CD4-positive, alpha-beta memory T cell (primary cell): ENCODE results near the gene MYO5A. TPM values are rescaled to one million over a fixed set of nuclear protein-coding genes. Genes with fewer than 3 reads are reported as not detected.
"Not testable (repeated sequence)": the region's sequence is repeated elsewhere in the genome, so short reads cannot be mapped to it uniquely, and the experiment has no call there.

Source experiments
- CTCF ChIA-PET: fragments of 350-600 bp; sonication (Branson Sonifier 250); formaldehyde crosslinking; loops from one replicate; lab custom pipeline; 2021; ENCODE audit warnings: inconsistent platforms; ENCODE audit not compliant: partially characterized antibody; lab: Charles Lee
- POLR2A ChIA-PET: fragments of 350-600 bp; sonication (Branson Sonifier 250); formaldehyde crosslinking; loops from one replicate; lab custom pipeline; 2021; ENCODE audit not compliant: partially characterized antibody; lab: Charles Lee
- DNase-seq, 5 donors: peaks; one replicate each; pipeline versions ENCODE4 v3.0.0 to v3.0.0-alpha.2; 2020 to 2022; ENCODE audit warnings: mixed read lengths in 1 of 5
- H3K27ac ChIP-seq: one replicate; pipeline ENCODE4 v1.7.0; 2013; ENCODE audit warnings: low read depth, low read length
- H3K27me3 ChIP-seq: 2 replicates; pipeline ENCODE4 v1.7.0; 2013; ENCODE audit warnings: mild to moderate bottlenecking, low read length, moderate library complexity; ENCODE audit not compliant: insufficient read depth
- H3K36me3 ChIP-seq: 2 replicates; pipeline ENCODE4 v1.7.0; 2013; ENCODE audit warnings: mild to moderate bottlenecking, low read length, moderate library complexity; ENCODE audit not compliant: insufficient read depth
- H3K4me1 ChIP-seq: 2 replicates; pipeline ENCODE4 v1.7.0; 2013; ENCODE audit warnings: mild to moderate bottlenecking, low read length, moderate library complexity; ENCODE audit not compliant: insufficient read depth
- H3K4me3 ChIP-seq, 2 donors: one replicate each; pipeline ENCODE4 v1.7.0; 2013; ENCODE audit warnings: low read length in 2 of 2, mild to moderate bottlenecking in 1 of 2
- H3K9me3 ChIP-seq, 2 donors: one replicate each; pipeline ENCODE4 v1.7.0; 2013; ENCODE audit warnings: low read length in 2 of 2, control low read depth in 1 of 2; ENCODE audit not compliant: control insufficient read depth in 1 of 2
- H3K27ac Mint-ChIP-seq, 7 donors: one replicate each; pipeline ENCODE4 v1.8.0; 2020 to 2021; ENCODE audit warnings: mixed read lengths in 7 of 7, mild to moderate bottlenecking in 6 of 7, inconsistent platforms in 3 of 7, moderate library complexity in 3 of 7
- H3K27me3 Mint-ChIP-seq, 2 donors: one replicate each; pipeline ENCODE4 v1.8.0; 2020 to 2021; ENCODE audit warnings: mixed read lengths in 2 of 2
- H3K36me3 Mint-ChIP-seq, 2 donors: one replicate each; pipeline ENCODE4 v1.8.0; 2020 to 2021; ENCODE audit warnings: mixed read lengths in 2 of 2, inconsistent platforms in 1 of 2, mild to moderate bottlenecking in 1 of 2
- H3K4me1 Mint-ChIP-seq, 4 donors: one replicate each; pipeline ENCODE4 v1.8.0; 2020 to 2021; ENCODE audit warnings: mixed read lengths in 4 of 4, mild to moderate bottlenecking in 1 of 4
- H3K4me3 Mint-ChIP-seq, 8 donors: one replicate each; pipeline ENCODE4 v1.8.0; 2020 to 2021; ENCODE audit warnings: mixed read lengths in 8 of 8, mild to moderate bottlenecking in 7 of 8, moderate library complexity in 6 of 8, inconsistent platforms in 3 of 8
- H3K9me3 Mint-ChIP-seq, 8 donors: one replicate each; pipeline ENCODE4 v1.8.0; 2020 to 2021; ENCODE audit warnings: mixed read lengths in 8 of 8, mild to moderate bottlenecking in 5 of 8, inconsistent platforms in 3 of 8, moderate library complexity in 1 of 8
- intact Hi-C: fragments of 100-400 bp; cut with micrococcal nuclease; formaldehyde crosslinking; loops from one replicate; pipeline ENCODE4 v1.15.1; 2023
- polyA plus RNA-seq, 2 donors: library from polyadenylated mRNA; unstranded; fragments of 300-500 nt; fragmentation: Illumina TruSeq; gene quantifications; one replicate each; pipeline ENCODE4 v1.2.3, GENCODE V29; 2021
- total RNA-seq, 2 experiments: library from RNA; stranded (reverse); gene quantifications; one replicate each; pipeline ENCODE4 v1.2.3, GENCODE V29; 2021

The MYO5A gene
- total and polyA plus RNA-seq, 4 experiments from 2014 or later = 3.6 to 43.9 (median 25.6) TPM

GRCh38 chr15:52558196-52558595 is 29.5 kb upstream of the MYO5A start:
- H3K4me3 Mint-ChIP-seq = peak overlapping the region in 4 of 8 donors; percentile 49 to 76 (median 68)
- peaks cover 17 to 48% of the 10 kb centered on the region in 2 donors for H3K36me3 Mint-ChIP-seq
- peak overlapping the region in 5 of 7 donors; percentile 45 to 87 (median 78) for H3K27ac Mint-ChIP-seq
- no peaks in the 10 kb centered on the region for H3K27me3 Mint-ChIP-seq
- Histone ChIP-seq H3K4me1 (peaks cover 46% of the 10 kb centered on the region), H3K27me3 (no peaks in the 10 kb centered on the region), H3K27ac (no peak overlapping the region), H3K36me3 (peaks cover 4% of the 10 kb centered on the region), H3K9me3 (no peaks in the 10 kb centered on the region), H3K4me3 (no peak overlapping the region)
- ChIA-PET CTCF (no interaction called here), POLR2A (interaction anchor here (0.8 kb wide), 1 partner anchor 10 kb away, joined by 4 read pairs; the partner anchor contains the start of gene ARPP19)
- H3K4me1 Mint-ChIP-seq = peaks cover 38 to 64% (median 50%) of the 10 kb centered on the region in 4 donors
- H3K9me3 Mint-ChIP-seq = no peaks in the 10 kb centered on the region
- peak in 1 of 5 donors; percentile 66 for DNase-seq
- intact Hi-C loops = no loop called here

- Mint-ChIP-seq H3K27ac (peak overlapping the region in 1 of 7 donors; percentile 4), H3K9me3 (no peaks in the 10 kb centered on the region), H3K4me3 (no peak overlapping the region), H3K27me3 (no peaks in the 10 kb centered on the region), H3K36me3 (peaks cover 13 to 46% of the 10 kb centered on the region in 2 donors), H3K4me1 (peaks cover 32 to 54% (median 44%) of the 10 kb centered on the region in 4 donors)
- ChIA-PET POLR2A (no interaction called here), CTCF (no interaction called here)
- Histone ChIP-seq H3K27ac (no peak overlapping the region), H3K27me3 (no peaks in the 10 kb centered on the region), H3K4me1 (peaks cover 43% of the 10 kb centered on the region), H3K36me3 (peaks cover 6% of the 10 kb centered on the region), H3K4me3 (no peak overlapping the region), H3K9me3 (no peaks in the 10 kb centered on the region)
- DNase-seq = no peak
- intact Hi-C loops = no loop called here
Measured at GRCh38 chr15:52557274-52557641, 28.6 kb upstream of the MYO5A start.

GRCh38 chr15:52556524-52557273 is 28.0 kb upstream of the MYO5A start:
- Mint-ChIP-seq H3K27ac (peak overlapping the region in 5 of 7 donors; percentile 4 to 66 (median 53)), H3K4me3 (no peak overlapping the region), H3K27me3 (no peaks in the 10 kb centered on the region), H3K36me3 (peaks cover 16 to 49% of the 10 kb centered on the region in 2 donors), H3K9me3 (no peaks in the 10 kb centered on the region), H3K4me1 (peaks cover 32 to 50% (median 41%) of the 10 kb centered on the region in 4 donors)
- no peak for DNase-seq
- no peak overlapping the region for H3K27ac ChIP-seq
- peaks cover 12% of the 10 kb centered on the region for H3K36me3 ChIP-seq
- ChIA-PET CTCF (interaction anchor here (1.0 kb wide), 1 partner anchor 226 kb away, joined by 3 read pairs; no protein-coding TSS in a partner anchor), POLR2A (no interaction called here)
- H3K4me3 ChIP-seq = no peak overlapping the region
- H3K27me3 ChIP-seq = no peaks in the 10 kb centered on the region
- peaks cover 40% of the 10 kb centered on the region for H3K4me1 ChIP-seq
- H3K9me3 ChIP-seq = no peaks in the 10 kb centered on the region
- intact Hi-C loops = no loop called here

- no peak for DNase-seq
- H3K36me3 Mint-ChIP-seq = peaks cover 44 to 67% of the 10 kb centered on the region in 2 donors
- Histone ChIP-seq H3K9me3 (no peaks in the 10 kb centered on the region), H3K4me3 (no peak overlapping the region), H3K27ac (no peak overlapping the region), H3K27me3 (no peaks in the 10 kb centered on the region), H3K4me1 (no peaks in the 10 kb centered on the region), H3K36me3 (peaks cover 21% of the 10 kb centered on the region)
- peaks cover 6 to 12% (median 9%) of the 10 kb centered on the region in 4 donors for H3K4me1 Mint-ChIP-seq
- peak overlapping the region in 1 of 7 donors; percentile 22 for H3K27ac Mint-ChIP-seq
- intact Hi-C loops = no loop called here
- POLR2A ChIA-PET = no interaction called here
- no peak overlapping the region for H3K4me3 Mint-ChIP-seq
- CTCF ChIA-PET = interaction anchor here (1.3 kb wide), 1 partner anchor 72 kb away, joined by 3 read pairs; no protein-coding TSS in a partner anchor
- no peaks in the 10 kb centered on the region for H3K9me3 Mint-ChIP-seq
- H3K27me3 Mint-ChIP-seq = no peaks in the 10 kb centered on the region
Measured at GRCh38 chr15:52552303-52552702, 23.6 kb upstream of the MYO5A start.

- peaks cover 22% of the 10 kb centered on the region for H3K36me3 ChIP-seq
- intact Hi-C loops = no loop called here
- H3K27me3 ChIP-seq = no peaks in the 10 kb centered on the region
- ChIA-PET CTCF (interaction anchor here (0.9 to 1.3 kb wide), 2 partner anchors 48 to 71 kb away, joined by 3 read pairs; no protein-coding TSS in a partner anchor), POLR2A (no interaction called here)
- DNase-seq = no peak
- Mint-ChIP-seq H3K36me3 (peaks cover 50 to 69% of the 10 kb centered on the region in 2 donors), H3K27ac (peak overlapping the region in 1 of 7 donors; percentile 23), H3K4me3 (no peak overlapping the region), H3K4me1 (peaks cover 5 to 10% (median 7%) of the 10 kb centered on the region in 4 donors), H3K9me3 (peaks cover 0 to 2% (median 0%) of the 10 kb centered on the region in 8 donors), H3K27me3 (no peaks in the 10 kb centered on the region)
- H3K27ac ChIP-seq = no peak overlapping the region
- no peaks in the 10 kb centered on the region for H3K9me3 ChIP-seq
- no peaks in the 10 kb centered on the region for H3K4me1 ChIP-seq
- H3K4me3 ChIP-seq = no peak overlapping the region
Measured at GRCh38 chr15:52551762-52552161, 23.1 kb upstream of the MYO5A start.

- peaks cover 51 to 69% of the 10 kb centered on the region in 2 donors for H3K36me3 Mint-ChIP-seq
- H3K27me3 Mint-ChIP-seq, H3K4me1 ChIP-seq, DNase-seq, H3K4me3 Mint-ChIP-seq, H3K27ac Mint-ChIP-seq, H3K27ac ChIP-seq, H3K27me3 ChIP-seq, H3K4me1 Mint-ChIP-seq, H3K9me3 Mint-ChIP-seq, H3K9me3 ChIP-seq, H3K4me3 ChIP-seq, intact Hi-C loops: not testable (repeated sequence)
- CTCF ChIA-PET = interaction anchor here (0.9 to 1.3 kb wide), 2 partner anchors 47 to 71 kb away, joined by 3 read pairs; no protein-coding TSS in a partner anchor
- H3K36me3 ChIP-seq = peaks cover 25% of the 10 kb centered on the region
- POLR2A ChIA-PET = interaction anchor here (0.7 to 1.5 kb wide), 2 partner anchors 8 to 172 kb away, joined by 3 to 4 read pairs; no protein-coding TSS in a partner anchor
Measured at GRCh38 chr15:52551186-52551585, 22.5 kb upstream of the MYO5A start.
